ENCODE results near the gene SPEM2.

The SPEM2 gene

DNA sequence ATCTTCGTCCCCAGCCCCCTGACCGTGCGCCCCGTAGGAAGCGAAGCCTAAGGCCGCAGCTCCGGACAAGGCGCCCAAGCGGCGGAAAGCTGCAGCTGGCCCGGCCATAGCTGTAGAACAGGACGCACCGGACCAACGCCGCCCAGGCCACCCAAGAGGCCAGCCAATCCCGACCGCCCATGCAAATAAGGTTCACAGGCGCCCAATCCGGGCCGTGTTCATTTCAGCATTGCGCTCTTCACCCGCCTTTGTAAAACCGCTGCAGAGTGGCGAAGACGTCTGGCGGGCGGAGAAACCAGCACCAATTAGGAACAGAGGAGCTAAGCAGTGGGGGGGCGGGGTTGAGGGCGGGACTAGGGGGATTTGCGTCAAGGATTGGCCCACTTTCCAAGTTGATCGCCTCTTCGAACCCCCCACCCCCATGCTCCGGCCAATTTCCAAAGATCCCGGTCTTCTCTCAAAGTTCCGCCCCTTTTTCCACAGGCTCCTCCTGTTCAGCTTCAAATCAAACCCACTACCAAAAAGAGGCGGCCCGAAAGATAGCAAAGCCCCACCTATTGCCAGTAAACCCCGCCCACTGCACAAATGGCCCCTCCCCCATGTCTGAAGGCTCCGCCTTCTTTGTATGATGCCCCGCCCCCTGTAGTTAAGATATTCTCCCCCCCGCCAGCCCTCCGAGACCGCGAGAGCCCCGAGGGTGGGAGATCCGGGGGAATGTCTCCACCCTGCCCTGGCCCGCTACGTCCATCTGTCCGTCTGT is 21.3 kb upstream of the SPEM2 start, which contains the start of gene TMEM256:
Gene TMEM256, minus strand, starts transcription at position 121 of the 760 bp plus-strand sequence. Its CDS starts 13 bp downstream, at position 108.
- peak; percentile 99 for DNase-seq

DNA sequence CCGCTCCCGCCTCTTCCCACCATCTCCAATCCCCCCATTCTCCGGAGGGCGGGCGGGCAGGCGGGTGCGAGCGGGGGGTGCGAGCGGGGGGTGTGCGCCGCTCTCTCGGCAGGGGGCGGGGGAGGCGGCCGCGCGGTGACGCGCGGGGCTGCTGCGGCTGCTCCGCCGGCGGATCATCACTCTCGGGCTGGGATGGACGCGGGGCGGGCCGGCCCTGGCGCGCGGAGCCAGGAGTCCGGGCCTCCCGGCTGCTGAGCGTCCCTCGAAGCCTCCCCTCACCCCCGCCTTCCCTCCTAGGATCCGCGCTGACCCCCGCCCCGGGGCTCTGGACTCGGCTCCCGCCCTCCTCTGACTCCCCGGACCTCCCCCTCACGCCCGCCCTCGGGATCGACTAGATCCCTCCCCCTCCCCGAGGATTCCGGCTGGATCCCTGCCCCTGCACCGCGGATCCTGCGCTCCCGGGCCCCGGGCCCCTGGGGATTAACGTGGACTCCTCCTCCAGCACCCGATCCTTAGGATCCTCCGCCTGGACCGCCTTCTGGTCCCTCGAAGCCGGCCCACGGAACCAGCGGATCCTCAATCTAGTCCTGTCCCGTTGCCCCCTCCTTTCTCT is 20.6 kb upstream of the SPEM2 start:
- no peak for DNase-seq

DNA sequence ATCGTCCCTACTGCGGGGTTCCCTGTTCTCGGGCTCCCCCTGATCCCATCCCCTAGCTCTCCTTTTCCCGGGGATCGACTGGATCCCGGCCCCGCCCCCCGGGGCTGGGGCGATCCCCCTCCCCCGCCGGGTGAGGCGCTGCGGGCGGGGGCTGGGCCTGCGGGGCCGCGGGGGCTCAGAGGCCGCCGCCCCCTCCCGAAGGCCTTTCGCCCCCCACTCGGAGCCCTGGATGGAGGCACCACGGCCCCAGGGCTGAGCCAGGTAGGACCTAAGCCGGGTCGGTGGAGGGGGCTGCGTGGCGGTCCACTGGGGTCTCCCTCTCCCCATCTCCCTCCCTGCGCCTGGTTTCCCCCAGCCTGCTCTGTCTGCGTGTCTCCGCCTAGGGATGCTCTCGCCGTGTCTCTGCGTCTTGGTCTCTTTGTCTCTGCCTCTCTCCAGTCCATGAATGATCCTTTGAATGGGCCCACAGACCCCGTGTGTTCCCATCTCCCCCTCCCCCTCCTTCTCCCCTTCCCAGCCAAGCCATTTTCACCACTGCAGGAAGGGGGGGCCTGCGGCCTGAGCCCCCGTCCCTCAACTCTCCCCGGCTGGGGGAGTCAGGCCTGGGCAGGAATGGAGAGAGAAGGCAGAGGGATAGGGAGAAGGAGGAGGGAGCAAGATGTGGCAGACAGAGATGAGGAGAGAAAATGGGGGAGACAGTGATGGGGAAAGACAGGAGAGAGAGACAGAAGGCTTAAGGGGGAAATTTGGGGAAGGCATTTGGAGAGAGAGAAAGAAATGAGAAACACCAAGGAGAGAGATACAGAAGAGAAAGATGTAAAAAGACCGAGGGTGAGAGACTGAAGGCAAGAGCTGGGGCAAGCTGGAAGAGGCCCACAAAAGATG is 19.8 kb upstream of the SPEM2 start:
- no peak for DNase-seq

DNA sequence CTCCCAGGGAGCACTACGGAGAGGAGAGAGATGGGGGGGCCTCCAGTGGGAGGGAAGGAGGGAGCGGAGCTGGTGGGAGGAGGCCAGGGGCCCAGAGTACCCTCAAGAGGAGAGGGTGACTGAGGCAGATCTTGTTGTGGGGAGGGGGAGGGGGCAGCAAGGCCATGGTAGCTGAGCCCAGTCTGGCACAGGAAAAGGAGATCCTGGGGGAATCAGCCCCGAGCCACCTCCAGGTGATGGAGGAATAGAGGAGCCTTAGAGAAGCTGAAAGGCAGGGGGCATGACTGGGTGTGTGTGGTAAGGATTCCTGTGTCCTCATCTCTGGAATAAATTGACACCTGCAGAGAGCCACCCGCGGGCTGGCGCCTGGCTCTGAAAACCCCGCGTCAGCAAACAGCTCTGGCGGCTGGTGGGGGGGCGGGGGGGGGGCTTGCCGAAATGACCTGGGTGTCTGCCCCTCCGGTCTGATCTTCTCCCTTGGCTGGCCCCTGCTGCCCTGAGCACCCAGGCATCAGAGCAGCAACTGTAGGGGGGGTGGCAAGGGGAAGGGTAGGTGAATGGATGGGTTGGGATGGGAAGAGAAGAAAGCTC is 19.1 kb upstream of the SPEM2 start:
- DNase-seq: no peak

DNA sequence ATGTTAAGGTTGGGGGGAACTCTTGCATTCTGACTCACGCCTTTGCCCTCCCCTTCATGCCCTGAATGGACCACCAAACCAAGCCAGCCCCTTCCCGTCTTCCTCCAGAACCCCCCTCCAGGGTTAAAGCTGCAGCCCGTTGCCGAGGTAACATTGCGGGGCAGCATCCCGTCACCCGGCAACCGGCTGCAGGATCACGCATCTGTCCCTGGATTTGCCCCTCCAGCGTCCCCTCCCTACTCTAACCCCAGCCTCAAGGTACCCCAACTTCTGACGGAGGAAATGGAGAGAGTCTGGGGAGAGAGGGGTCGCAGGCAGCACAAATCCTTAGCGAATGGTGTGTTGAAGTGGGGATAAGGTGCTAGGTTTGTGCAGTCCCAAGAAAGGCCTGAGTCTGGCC is 18.3 kb upstream of the SPEM2 start:
- DNase-seq: no peak

DNA sequence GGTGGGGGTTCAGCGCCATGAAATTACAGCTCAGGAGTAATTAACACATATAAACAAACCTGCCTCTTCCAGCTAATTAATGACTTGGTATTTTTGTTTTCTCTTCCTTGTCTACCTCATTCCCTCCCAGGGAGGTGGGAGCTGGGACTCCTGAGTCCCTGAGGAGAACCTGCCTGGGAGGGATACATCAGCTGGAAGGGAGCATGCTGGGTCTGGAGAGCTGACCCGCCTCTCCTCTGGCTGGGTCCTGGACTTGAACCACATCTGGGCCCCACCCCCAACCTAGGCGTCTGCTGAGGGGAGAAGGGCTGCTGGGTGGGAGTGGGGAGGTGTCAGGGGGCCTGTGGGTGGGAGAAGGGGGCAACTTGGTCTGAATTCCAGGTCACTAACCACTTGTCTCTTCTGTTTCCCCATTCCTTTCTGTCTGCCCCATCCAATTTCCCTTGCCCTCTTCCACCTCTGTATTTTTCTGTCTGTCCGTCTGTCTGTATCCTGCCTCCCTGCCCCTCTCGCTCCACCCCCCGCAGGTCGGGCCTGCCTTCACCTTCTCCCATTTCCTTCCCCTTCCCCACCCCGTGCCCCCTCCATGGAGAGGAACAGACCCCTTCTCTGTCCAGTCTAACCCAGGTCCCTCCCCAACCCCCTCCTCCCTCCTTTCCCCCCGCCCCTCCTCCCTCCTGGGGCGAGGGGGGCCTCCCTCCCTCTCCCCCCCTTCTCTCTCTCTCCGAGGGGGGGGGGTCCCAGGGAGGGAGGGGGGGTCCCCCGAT is 17.7 kb upstream of the SPEM2 start, which contains the start of gene NLGN2:
Gene NLGN2, plus strand, starts transcription at position 361 of the 767 bp plus-strand sequence. CDS start 411 bp downstream, outside the sequence.
- DNase-seq: no peak

DNA sequence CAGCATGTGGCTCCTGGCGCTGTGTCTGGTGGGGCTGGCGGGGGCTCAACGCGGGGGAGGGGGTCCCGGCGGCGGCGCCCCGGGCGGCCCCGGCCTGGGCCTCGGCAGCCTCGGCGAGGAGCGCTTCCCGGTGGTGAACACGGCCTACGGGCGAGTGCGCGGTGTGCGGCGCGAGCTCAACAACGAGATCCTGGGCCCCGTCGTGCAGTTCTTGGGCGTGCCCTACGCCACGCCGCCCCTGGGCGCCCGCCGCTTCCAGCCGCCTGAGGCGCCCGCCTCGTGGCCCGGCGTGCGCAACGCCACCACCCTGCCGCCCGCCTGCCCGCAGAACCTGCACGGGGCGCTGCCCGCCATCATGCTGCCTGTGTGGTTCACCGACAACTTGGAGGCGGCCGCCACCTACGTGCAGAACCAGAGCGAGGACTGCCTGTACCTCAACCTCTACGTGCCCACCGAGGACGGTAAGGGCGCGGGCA is 17.1 kb upstream of the SPEM2 start:
- DNase-seq: no peak

DNA sequence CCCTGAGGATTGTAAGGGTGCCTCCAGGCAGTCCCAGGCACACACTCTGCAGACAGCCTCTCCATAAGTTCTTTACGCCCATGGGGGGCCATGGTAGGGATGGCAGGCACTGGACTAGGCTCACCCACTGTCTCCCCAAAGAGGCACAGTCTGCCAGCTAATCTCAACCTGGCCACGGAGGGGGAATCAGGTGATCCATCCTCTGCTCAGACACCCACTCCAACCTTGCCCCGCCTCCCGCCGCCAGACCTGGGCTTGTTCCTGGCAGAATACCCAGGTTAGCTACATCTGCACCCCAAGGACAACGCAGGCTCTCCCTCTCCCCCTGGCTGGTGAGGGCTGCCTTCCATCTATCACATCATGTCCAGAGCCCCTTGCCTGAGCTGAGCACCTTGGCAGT is 16.6 kb upstream of the SPEM2 start:
- DNase-seq: no peak

DNA sequence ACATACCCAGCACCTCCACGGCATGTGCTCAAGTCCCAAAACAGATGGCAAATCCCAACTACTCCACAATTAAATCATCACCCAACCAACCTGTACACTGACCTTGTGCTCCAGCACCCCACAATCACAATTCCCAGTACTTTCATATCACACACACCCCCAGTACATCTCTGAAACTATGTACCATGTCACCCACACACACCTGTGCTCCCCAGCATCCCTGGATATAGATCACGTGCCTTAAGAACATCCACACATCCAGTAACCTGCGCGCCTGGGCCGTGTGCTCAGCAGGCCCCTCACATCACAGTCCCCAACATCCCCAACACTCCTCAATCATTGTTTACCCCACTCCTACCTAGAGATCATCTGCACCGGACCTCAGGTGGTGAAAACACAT is 15.7 kb upstream of the SPEM2 start:
- no peak for DNase-seq

DNA sequence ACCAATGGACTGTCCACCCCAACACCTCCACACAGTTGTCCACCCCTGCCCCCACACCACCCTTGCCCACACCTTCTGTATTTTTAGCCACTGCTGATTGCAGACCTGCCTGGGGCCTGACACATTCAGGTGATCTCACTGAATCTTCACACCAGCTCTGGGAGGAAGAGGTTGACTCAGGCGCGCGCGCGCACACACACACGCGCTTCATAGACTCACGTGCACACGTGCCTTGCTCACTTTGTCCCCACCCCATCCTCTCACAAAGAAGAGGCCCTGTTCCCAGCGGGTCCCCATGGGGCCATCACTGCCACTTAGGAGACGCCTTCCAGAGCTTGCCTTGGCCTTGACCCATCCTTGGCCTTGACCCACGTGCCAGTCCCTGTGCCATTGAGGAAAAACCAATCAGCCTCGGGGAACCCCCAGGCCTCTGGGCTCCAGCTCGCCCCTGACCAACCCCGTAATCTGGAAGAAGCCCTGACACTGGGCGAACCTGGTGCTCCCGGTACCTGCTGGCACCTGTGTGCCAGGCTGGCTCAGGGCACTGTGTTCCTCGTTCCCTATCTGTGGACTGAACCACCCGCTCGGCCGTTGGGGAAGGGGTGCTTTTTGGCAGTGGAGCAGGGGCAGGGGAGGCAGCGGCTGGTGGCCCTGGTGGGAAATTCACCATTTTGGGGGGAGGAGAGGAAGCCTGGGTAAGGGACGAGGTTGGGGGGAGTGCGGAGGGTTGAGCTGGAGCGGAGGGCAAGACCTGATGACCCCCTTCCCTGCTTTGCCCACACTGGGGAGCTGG is 14.6 kb upstream of the SPEM2 start:
- DNase-seq: no peak

DNA sequence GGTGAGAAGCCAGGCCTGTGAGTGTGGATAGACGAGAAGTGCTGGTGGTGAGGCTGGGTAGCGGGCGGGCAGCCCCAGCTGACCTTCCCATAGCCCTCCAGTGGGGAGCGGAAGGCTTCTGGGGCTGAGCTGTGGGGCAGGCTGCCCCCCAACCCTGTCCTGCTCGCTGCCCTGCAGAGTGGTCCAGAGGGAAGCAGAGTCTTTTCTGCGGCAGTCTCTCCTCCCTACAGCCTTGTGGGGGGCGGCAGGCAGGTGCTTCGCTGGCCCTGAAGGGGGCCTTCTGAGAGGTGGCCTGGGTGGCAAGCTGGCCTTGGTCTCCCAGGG is 14.0 kb upstream of the SPEM2 start:
- no peak for DNase-seq

DNA sequence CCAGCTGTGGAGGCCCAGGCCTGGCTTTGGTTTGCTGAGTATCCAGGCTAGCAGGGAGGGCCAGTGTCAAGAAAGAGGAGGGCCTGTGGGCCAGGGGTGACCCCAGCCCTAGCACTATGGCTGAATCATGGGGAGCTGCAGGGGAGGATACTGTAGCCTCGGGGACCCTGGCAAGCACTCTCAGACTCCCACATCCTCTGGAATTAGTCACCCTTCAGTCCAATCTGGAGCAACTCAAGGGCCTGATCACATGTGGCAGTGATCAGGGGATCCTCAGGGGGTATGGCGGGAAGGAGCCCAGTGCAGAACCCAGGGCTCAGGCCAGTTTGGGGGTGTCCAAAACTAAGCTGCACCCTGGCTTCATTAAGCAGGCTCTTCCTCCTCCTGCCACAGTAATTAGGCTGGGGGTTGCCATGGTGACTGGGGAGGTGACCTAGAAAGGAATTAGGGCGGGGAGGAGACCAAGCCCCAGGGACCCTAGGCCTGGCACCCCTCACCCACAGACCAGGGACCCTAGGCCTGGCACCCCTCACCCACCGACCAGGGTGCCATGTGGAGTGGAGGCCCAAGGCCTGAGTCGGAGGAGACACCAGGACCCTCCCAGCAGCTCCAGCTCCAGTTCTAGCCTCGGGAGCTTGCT is 11.9 kb upstream of the SPEM2 start:
- no peak for DNase-seq

DNA sequence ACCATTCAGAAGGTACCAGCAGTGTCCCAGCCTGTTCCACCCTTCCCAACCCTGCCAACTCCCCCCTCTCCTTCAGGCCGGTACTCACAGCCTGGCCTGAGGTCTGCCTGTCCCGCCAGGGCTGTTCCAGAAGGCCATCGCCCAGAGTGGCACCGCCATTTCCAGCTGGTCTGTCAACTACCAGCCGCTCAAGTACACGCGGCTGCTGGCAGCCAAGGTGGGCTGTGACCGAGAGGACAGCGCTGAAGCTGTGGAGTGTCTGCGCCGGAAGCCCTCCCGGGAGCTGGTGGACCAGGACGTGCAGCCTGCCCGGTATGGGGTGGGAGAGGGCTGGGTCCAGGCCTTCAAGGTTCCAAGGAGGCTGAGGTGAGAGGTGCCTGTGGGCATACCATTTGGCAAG is 10.6 kb upstream of the SPEM2 start:
- no peak for DNase-seq

DNA sequence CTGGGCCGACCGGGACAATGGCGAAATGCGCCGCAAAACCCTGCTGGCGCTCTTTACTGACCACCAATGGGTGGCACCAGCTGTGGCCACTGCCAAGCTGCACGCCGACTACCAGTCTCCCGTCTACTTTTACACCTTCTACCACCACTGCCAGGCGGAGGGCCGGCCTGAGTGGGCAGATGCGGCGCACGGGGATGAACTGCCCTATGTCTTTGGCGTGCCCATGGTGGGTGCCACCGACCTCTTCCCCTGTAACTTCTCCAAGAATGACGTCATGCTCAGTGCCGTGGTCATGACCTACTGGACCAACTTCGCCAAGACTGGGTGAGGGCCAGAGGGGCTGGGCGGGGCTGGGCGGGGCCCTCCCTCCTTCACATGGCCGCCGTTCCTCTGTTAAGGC is 9.6 kb upstream of the SPEM2 start:
- no peak for DNase-seq

DNA sequence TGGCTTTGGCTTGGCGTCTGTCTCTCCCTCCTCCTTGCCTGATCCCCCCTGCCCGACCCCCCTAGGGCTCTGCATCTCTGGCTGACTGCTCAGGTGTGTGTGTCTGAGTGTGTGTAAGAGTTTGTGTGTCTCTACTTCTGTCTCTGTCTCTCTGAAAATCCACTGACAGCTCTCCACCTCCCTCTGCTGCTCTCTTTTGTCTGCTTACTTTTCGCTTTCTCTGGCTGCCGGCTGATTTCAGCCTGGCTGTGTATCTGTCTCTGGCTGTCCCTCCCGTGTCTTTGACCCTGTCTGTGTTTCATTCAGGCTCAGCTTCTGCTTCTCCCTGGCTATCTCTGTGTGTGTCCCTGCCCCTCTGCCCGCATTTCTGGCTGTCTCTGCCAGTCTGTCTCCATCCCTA is 9.1 kb upstream of the SPEM2 start:
- no peak for DNase-seq

DNA sequence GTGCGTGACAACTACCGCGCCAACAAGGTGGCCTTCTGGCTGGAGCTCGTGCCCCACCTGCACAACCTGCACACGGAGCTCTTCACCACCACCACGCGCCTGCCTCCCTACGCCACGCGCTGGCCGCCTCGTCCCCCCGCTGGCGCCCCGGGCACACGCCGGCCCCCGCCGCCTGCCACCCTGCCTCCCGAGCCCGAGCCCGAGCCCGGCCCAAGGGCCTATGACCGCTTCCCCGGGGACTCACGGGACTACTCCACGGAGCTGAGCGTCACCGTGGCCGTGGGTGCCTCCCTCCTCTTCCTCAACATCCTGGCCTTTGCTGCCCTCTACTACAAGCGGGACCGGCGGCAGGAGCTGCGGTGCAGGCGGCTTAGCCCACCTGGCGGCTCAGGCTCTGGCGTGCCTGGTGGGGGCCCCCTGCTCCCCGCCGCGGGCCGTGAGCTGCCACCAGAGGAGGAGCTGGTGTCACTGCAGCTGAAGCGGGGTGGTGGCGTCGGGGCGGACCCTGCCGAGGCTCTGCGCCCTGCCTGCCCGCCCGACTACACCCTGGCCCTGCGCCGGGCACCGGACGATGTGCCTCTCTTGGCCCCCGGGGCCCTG is 8.3 kb upstream of the SPEM2 start:
- DNase-seq: no peak

DNA sequence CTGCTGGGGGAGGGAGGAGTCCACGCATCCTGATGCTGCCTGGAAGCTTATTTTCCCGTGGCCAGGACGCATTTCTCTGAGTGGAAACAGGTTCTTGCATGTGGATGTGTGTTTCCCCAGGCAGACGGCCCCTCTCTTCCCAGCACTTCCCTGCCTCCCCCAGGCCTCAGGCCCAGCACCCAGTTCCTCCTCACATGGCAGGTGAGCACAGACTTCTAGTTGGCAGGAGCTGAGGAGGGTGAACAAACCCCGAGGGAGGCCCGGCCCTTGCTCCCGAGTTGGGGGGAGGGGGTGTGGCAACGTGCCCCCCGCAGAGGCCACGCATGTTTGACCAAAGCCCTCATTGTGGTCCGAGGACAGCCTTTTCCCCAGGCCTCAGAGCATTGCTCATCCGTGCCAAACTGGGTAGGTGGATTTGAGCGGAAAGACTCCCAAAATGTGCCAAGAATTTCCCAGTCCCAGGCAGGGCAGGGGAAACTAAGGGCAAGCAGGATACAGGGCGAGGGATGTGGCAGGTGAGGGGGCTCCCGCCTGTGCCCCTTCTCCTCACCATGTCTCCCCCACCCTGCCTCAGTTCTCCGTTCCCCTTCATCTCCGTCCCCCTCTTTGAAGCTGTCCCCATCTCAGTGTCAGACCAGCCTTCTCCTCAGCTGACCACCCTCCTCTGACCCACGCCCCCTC is 6.8 kb upstream of the SPEM2 start:
- DNase-seq: no peak

DNA sequence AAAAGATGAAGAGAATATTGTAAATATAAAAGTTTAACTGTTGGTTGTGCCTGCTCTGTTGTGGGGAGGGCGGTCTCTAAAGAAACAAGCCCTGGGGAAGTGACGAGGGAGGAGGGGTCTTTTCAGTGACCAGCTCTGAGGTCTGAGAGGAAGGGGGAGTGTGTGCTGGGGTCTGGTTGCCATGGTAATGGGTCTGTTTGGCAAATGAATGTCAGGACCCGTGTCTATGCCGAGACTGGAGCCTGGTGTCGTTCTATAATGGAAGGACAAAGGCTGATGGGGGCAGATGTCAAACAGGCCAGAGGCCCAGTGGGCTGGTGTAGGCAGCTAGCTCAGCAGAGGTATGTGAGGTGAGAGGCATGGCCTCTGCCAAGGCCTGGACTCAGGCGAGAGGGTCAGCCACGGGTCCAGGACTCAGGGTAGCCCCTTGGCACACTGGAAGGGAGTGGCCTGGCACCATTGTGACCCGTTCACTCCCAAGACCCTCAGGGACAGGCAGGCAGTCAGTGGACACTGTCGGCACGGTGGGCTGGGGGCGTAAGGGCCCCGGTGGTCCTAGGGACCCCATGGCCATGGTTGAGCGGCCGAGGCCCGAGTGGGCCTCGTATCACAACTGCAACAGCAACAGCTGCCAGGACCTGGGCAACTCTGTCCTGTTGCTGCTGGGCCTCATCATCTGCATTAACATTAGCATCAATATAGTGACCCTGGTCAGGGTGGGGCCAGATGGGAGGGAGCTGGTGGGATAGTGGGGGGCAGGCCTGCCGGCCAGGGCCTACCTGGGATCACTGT is 5.4 kb upstream of the SPEM2 start, which contains the start of gene SPEM1:
Gene SPEM1, plus strand, starts transcription at position 506 of the 792 bp plus-strand sequence. Its CDS starts 61 bp downstream, at position 567.
- DNase-seq: no peak

DNA sequence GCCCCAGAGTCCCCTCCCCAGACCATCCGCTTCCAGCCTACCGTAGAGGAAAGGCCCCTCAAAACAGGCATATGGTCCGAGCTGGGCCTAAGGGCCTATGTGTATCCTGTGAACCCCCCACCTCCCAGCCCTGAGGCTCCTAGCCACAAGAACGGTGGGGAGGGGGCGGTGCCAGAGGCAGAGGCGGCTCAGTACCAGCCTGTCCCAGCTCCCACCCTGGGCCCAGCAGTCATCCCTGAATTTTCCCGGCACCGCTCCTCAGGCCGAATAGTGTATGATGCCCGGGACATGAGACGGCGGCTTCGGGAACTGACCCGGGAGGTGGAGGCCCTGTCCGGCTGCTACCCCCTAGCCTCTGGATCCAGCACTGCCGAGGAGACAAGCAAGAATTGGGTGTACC is 4.2 kb upstream of the SPEM2 start:
- DNase-seq: no peak

Data from inflammatory macrophage treated with lipopolysaccharide for 1 hour (primary cell).